Neural cell (in vitro differentiated cells): ENCODE measurements around the gene ABHD17B. TPM values are rescaled to one million over a fixed set of nuclear protein-coding genes. Genes with fewer than 3 reads are reported as not detected.

Experiments used
- H2AFZ ChIP-seq: fragments of 200-600, 300-800 bp; sonication (generic), shearing (Covaris generic); 2 replicates; pipeline ENCODE4 v1.6.0; 2014; ENCODE audit warnings: low read depth, mild to moderate bottlenecking, antibody characterized with exemption, low read length, moderate library complexity
- H3F3A ChIP-seq: fragments of 200-600 bp; shearing (Covaris generic); 2 replicates; pipeline ENCODE4 v1.6.1; 2016; ENCODE audit warnings: mild to moderate bottlenecking, moderate library complexity, mixed read lengths, antibody characterized with exemption, low read length; ENCODE audit not compliant: insufficient read depth, poor library complexity, severe bottlenecking
- H3K27ac ChIP-seq: fragments of 200-600, 300-800 bp; sonication (generic), shearing (Covaris generic); 2 replicates; pipeline ENCODE4 v1.5.1; 2014; ENCODE audit warnings: mild to moderate bottlenecking, low read length, moderate library complexity
- H3K27me3 ChIP-seq: fragments of 300-800, 200-600 bp; sonication (generic), shearing (Covaris generic); 2 replicates; pipeline ENCODE4 v1.6.0; 2014; ENCODE audit warnings: mild to moderate bottlenecking, low read depth, low read length, moderate library complexity; ENCODE audit not compliant: insufficient read depth
- H3K36me3 ChIP-seq: fragments of 300-800, 200-600 bp; sonication (generic), shearing (Covaris generic); 2 replicates; pipeline ENCODE4 v1.5.1; 2014; ENCODE audit warnings: mild to moderate bottlenecking, antibody characterized with exemption, low read length, moderate library complexity; ENCODE audit not compliant: insufficient read depth
- H3K4me2 ChIP-seq: fragments of 300-800, 200-600 bp; sonication (generic), shearing (Covaris generic); 2 replicates; pipeline ENCODE4 v1.6.0; 2014; ENCODE audit warnings: mild to moderate bottlenecking, low read length
- H3K4me3 ChIP-seq: fragments of 300-800, 200-600 bp; sonication (generic), shearing (Covaris generic); 2 replicates; pipeline ENCODE4 v1.5.1; 2014; ENCODE audit warnings: mild to moderate bottlenecking, low read length, moderate library complexity
- H3K79me2 ChIP-seq: fragments of 200-600 bp; shearing (Covaris generic); replicated peaks from 2 replicates; pipeline ENCODE4 v1.6.0; 2014; ENCODE audit warnings: mild to moderate bottlenecking, low read length, moderate library complexity; ENCODE audit not compliant: insufficient read depth
- H3K9ac ChIP-seq: fragments of 300-800, 200-600 bp; sonication (generic), shearing (Covaris generic); 2 replicates; pipeline ENCODE4 v1.6.1; 2016; ENCODE audit warnings: mild to moderate bottlenecking, low read length, mixed read lengths
- H3K9me2 ChIP-seq: fragments of 200-600 bp; shearing (Covaris generic); 2 replicates; pipeline ENCODE4 v1.6.1; 2016; ENCODE audit warnings: mild to moderate bottlenecking, low read length, mixed read lengths; ENCODE audit not compliant: insufficient read depth
- H3K9me3 ChIP-seq: fragments of 200-600, 300-800 bp; sonication (generic), shearing (Covaris generic); 2 replicates; pipeline ENCODE4 v1.6.1; 2016; ENCODE audit warnings: mild to moderate bottlenecking, mixed run types, low read length, moderate library complexity, mixed read lengths
- H4K20me1 ChIP-seq: fragments of 200-600 bp; shearing (Covaris generic); 2 replicates; pipeline ENCODE4 v1.6.1; 2016; ENCODE audit warnings: mild to moderate bottlenecking, mixed run types; ENCODE audit not compliant: insufficient read depth
- CTCF ChIP-seq: fragments of 450-650 bp; IDR thresholded peaks from 2 replicates; pipeline ENCODE4 v1.5.1; 2014; ENCODE audit warnings: antibody characterized with exemption, mild to moderate bottlenecking, moderate library complexity; ENCODE audit not compliant: poor library complexity, severe bottlenecking
- EP300 ChIP-seq: fragments of 450-650 bp; conservative IDR thresholded peaks from 2 replicates; pipeline ENCODE4 v1.6.1; 2014; ENCODE audit warnings: antibody characterized with exemption, mild to moderate bottlenecking, moderate library complexity; ENCODE audit not compliant: poor library complexity, severe bottlenecking
- EZH2 ChIP-seq: fragments of 200-600, 300-800 bp; shearing (Covaris generic), sonication (generic); IDR thresholded peaks from 2 replicates; pipeline ENCODE4 v1.6.1; 2014; ENCODE audit warnings: antibody characterized with exemption, low read length, borderline replicate concordance, mild to moderate bottlenecking; ENCODE audit not compliant: insufficient read depth, poor library complexity, severe bottlenecking
- MXI1 ChIP-seq: fragments of 450-650 bp; conservative IDR thresholded peaks from 2 replicates; pipeline ENCODE4 v1.6.1; 2014; ENCODE audit warnings: antibody characterized with exemption, mild to moderate bottlenecking; ENCODE audit not compliant: poor library complexity, severe bottlenecking
- POLR2AphosphoS5 ChIP-seq: IDR thresholded peaks from 2 replicates; pipeline ENCODE4 v1.6.1; 2012
- RAD21 ChIP-seq: fragments of 450-650 bp; conservative IDR thresholded peaks from 2 replicates; pipeline ENCODE4 v1.6.1; 2014; ENCODE audit warnings: antibody characterized with exemption, mild to moderate bottlenecking, moderate library complexity
- REST ChIP-seq: IDR thresholded peaks from 2 replicates; pipeline ENCODE4 v1.6.1; 2012; ENCODE audit warnings: borderline replicate concordance
- SMC3 ChIP-seq: fragments of 450-650 bp; conservative IDR thresholded peaks from 2 replicates; pipeline ENCODE4 v1.6.1; 2014; ENCODE audit warnings: antibody characterized with exemption, mild to moderate bottlenecking, moderate library complexity; ENCODE audit not compliant: poor library complexity
- TAF1 ChIP-seq: IDR thresholded peaks from 2 replicates; pipeline ENCODE4 v1.6.1; 2012; ENCODE audit warnings: low read depth
- polyA plus RNA-seq: library from polyadenylated mRNA; depleted of rRNA; stranded (reverse); fragments of >200 nt; gene quantifications from 2 replicates; pipeline ENCODE4 v1.2.3, GENCODE V29; 2014

The ABHD17B gene
- polyA plus RNA-seq, 1 donor from 2014 or later: 53.0 TPM

GRCh38 chr9:71928806-71929205 is 17.8 kb upstream of the ABHD17B start:
- no peaks in the 10 kb centered on the region for H3F3A ChIP-seq
- no peak overlapping the region for H3K27ac ChIP-seq
- H3K9me2 ChIP-seq: no peaks in the 10 kb centered on the region
- no peaks in the 10 kb centered on the region for H4K20me1 ChIP-seq
- H3K9me3 ChIP-seq: no peaks in the 10 kb centered on the region
- H2AFZ ChIP-seq: no peak overlapping the region
- no peak overlapping the region for H3K4me2 ChIP-seq
- no peaks in the 10 kb centered on the region for H3K36me3 ChIP-seq
- H3K79me2 ChIP-seq: no peaks in the 10 kb centered on the region
- H3K27me3 ChIP-seq: no peaks in the 10 kb centered on the region
- no peak overlapping the region for H3K9ac ChIP-seq
- H3K4me3 ChIP-seq: no peak overlapping the region
- TF ChIP-seq EZH2 (no peak), EP300 (no peak), TAF1 (no peak), RAD21 (no peak), CTCF (no peak), REST (no peak), MXI1 (no peak)

- Histone ChIP-seq H3K4me2 (no peak overlapping the region), H3F3A (no peaks in the 10 kb centered on the region), H3K9me3 (no peaks in the 10 kb centered on the region), H3K9me2 (no peaks in the 10 kb centered on the region), H4K20me1 (no peaks in the 10 kb centered on the region), H3K27ac (no peak overlapping the region), H2AFZ (no peak overlapping the region), H3K79me2 (no peaks in the 10 kb centered on the region), H3K27me3 (no peaks in the 10 kb centered on the region), H3K4me3 (no peak overlapping the region), H3K9ac (no peak overlapping the region), H3K36me3 (no peaks in the 10 kb centered on the region)
- no peak for TF ChIP-seq RAD21
- no peak for TF ChIP-seq EP300
- TF ChIP-seq EZH2: no peak
- no peak for TF ChIP-seq POLR2AphosphoS5
- TF ChIP-seq MXI1: no peak
- TF ChIP-seq CTCF: no peak
- no peak for TF ChIP-seq SMC3
- TF ChIP-seq REST: no peak
- TF ChIP-seq TAF1: no peak
Measured at GRCh38 chr9:71928376-71928775, 17.4 kb upstream of the ABHD17B start.
